ENCODE data around the gene ID3.

ID3 gene, protein sequence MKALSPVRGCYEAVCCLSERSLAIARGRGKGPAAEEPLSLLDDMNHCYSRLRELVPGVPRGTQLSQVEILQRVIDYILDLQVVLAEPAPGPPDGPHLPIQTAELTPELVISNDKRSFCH

DNA sequence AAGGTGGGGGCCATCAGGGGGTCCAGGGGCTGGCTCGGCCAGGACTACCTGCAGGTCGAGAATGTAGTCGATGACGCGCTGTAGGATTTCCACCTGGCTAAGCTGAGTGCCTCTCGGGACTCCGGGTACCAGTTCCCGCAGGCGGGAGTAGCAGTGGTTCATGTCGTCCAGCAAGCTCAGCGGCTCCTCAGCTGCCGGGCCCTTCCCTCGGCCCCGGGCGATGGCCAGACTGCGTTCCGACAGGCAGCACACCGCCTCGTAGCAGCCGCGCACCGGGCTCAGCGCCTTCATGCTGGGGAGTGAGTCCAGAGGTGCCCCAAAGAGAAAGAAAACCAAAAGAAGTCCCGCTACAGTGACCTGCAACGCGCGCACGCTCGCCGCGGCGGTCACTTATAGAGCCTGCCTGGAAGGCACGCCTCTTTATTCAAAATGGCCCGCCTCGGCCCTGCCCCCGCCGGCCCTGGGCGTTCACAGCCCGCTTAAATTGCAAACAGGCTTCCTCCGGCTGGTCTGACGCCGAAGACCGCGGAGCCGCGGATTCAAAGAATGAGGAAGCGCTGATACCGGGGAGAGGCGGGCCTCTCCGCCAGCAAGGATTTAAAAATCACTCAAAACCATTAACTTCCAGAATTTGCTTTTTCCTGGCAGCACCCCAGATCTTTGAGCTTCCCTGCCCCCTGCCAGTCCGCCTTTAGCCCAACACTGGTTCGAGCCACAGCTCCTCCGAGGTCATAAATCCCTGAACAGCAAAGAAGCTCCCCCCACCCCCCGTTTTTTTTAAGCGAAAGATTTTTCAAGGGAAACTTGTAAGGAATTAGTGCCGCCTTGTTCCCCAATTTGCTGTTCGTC lies at the start of gene ID3:
ID3 (minus strand) TSS at position 366 of the 849 bp plus-strand sequence; CDS start at position 291, 75 bp downstream.
- in situ Hi-C loops (cut with HindIII; ENCODE audit: low sequenced_read_pairs): no loop called here
- DNase-seq (ENCODE audit: low read depth, low spot score): peak; percentile 100
- H3K4me3 ChIP-seq (ENCODE audit: low read depth, low read length): peak within 1 kb of the TSS; percentile 100
- TF ChIP-seq, protein P1, sequence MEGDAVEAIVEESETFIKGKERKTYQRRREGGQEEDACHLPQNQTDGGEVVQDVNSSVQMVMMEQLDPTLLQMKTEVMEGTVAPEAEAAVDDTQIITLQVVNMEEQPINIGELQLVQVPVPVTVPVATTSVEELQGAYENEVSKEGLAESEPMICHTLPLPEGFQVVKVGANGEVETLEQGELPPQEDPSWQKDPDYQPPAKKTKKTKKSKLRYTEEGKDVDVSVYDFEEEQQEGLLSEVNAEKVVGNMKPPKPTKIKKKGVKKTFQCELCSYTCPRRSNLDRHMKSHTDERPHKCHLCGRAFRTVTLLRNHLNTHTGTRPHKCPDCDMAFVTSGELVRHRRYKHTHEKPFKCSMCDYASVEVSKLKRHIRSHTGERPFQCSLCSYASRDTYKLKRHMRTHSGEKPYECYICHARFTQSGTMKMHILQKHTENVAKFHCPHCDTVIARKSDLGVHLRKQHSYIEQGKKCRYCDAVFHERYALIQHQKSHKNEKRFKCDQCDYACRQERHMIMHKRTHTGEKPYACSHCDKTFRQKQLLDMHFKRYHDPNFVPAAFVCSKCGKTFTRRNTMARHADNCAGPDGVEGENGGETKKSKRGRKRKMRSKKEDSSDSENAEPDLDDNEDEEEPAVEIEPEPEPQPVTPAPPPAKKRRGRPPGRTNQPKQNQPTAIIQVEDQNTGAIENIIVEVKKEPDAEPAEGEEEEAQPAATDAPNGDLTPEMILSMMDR (IDR thresholded peaks at IDR 0.05; ENCODE audit: low read depth, low read length): no peak

DNA sequence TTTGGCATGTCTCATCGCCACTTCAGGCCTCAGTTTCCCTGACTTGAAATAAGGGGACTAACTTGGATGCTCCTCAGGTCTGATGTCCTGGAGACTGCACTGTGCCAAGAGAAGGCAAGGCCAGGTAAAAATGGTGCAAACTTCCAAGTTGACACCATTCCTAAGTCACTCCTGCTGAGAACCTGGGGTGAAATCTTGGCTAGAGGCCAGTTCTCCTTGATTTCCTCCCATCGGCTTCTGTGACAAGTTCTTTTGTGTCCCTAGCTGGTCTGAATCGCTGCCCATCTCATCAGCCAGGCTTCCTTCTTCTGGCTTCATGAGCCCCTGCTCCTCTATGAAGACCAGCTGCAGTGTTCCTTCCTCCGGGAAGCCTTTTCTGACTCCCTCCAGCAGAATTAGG lies 48.6 kb upstream of the ID3 start:
- TF ChIP-seq, protein P1 (IDR thresholded peaks at IDR 0.05; ENCODE audit: low read depth, low read length): no peak
- DNase-seq (ENCODE audit: low read depth, low spot score): no peak
- H3K4me3 ChIP-seq (ENCODE audit: low read depth, low read length): no peak overlapping the region
- in situ Hi-C loops (cut with HindIII; ENCODE audit: low sequenced_read_pairs): no loop called here

DNA sequence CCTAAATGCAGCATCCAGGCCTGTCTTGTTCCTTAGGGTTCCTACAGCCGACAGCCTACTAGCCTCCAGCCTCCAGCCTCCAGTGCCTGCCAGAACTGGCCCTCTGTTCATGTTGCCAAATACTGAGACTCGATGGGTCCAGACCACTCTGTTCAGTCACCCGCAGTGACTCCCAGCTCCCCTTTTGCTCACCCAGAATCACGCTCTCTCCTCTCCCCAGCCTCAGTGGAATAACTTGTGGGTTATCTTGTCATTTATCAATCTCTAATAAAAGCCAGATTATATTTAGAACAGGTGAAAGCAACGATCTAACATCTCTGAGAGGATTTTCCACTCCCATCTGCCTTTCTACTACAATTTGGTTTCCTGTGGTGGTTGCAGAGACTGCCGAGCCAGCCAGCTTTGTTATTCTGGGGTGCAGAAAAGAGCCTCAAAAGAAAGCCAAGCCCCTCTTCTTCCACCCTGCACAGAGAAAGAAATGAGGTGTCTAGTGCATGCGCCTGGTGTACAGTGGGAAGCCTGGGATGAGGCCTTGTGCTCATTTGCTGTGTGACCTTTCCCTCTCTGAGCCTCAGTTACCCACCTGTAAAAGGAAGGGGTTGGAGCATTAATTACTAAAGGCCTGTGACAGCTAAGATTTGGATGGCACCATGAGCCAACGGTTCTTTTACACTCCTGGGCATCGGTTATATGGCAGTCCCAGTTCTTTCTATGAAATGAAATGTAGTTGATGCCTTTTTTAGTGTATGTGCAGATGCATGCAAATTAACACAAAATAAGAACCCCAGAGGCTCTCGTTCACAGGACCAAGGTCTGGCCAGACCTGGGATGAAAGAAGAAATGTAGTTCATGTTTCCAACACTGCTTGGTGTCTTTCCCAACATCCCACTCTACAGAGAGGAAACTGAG lies 42.9 kb upstream of the ID3 start:
- DNase-seq (ENCODE audit: low read depth, low spot score): no peak
- no peak overlapping the region for H3K4me3 ChIP-seq (ENCODE audit: low read depth, low read length)
- TF ChIP-seq, protein P1 (IDR thresholded peaks at IDR 0.05; ENCODE audit: low read depth, low read length): no peak
- in situ Hi-C loops (cut with HindIII; ENCODE audit: low sequenced_read_pairs): no loop called here

DNA sequence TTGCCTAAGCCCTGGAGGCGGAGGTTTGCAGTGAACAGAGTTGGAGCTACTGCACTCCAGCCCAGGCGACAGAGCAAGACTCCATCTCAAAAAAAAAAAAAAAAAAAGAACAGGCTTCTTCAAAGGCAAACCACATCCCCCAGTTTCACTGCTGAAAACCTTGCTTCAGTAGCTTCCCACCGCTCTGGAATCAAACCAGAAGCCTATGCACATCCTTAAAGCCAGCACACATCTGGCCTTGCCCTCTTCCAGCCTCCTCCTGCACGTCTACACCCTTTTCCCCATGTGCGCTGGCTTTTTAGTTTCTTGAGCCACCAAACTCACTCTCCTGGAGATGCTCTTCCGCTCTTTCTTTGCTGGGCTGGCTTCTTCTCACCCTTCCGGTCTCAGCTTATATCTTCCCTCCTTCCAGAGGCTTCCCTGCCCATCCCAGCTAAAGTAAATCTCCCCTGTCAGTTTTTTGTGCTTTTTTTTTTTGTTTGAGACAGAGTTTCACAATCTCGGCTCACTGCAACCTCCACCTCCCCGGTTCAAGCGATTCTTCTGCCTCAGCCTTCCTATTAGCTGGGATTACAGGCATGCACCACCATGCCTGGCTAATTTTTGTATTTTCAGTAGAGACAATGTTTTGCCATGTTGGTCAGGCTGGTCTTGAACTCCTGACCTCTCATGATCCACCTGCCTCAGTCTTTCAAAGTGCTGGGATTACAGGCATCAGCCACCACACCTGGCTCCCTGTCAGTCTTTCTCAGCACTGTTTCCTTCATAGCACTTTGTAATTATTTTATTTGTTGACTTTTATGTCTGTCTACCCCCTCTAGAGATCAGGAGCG lies 42.0 kb upstream of the ID3 start:
- no peak for DNase-seq (ENCODE audit: low read depth, low spot score)
- H3K4me3 ChIP-seq (ENCODE audit: low read depth, low read length): no peak overlapping the region
- in situ Hi-C loops (cut with HindIII; ENCODE audit: low sequenced_read_pairs): no loop called here
- TF ChIP-seq, protein P1 (IDR thresholded peaks at IDR 0.05; ENCODE audit: low read depth, low read length): no peak

DNA sequence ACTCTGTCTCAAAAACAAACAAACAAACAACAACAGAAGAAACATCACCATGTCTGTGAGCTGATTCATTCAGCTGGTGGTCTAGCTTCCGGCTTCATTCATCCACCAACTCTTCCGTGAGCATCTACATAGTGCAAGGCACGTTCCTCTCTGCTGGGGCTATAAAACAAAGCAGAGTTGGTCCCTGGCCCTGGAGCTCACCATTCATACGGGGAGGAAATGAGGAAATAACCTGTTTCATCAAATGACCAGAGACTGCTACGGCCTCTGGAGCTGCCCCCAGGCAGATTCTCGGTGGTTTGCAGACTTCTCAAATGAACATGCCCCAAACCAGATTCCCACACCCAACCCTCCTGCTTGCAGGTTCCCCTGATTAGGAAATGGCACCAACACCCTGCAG lies 41.0 kb upstream of the ID3 start:
- no peak overlapping the region for H3K4me3 ChIP-seq (ENCODE audit: low read depth, low read length)
- TF ChIP-seq, protein P1 (IDR thresholded peaks at IDR 0.05; ENCODE audit: low read depth, low read length): no peak
- no peak for DNase-seq (ENCODE audit: low read depth, low spot score)
- in situ Hi-C loops (cut with HindIII; ENCODE audit: low sequenced_read_pairs): no loop called here

DNA sequence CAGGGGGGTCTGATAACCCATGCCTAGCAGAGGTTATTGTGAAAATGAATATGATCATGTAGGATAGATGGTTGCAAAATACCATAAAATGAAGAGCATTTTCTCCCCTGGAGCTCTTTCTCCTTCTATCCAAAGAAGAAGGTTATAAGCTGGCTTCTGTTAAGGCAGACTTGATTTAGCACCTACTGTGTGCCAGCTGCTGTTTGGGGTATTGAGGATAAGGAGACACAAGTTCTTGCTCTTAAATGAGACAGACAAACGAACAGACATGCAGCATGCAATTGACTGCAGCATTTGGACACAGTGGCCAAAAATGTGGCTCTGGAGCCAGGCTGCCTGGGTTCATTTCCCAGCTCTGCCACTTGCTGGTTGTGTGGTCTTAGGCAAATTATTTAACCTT lies 39.8 kb upstream of the ID3 start:
- TF ChIP-seq, protein P1 (IDR thresholded peaks at IDR 0.05; ENCODE audit: low read depth, low read length): no peak
- DNase-seq (ENCODE audit: low read depth, low spot score): no peak
- in situ Hi-C loops (cut with HindIII; ENCODE audit: low sequenced_read_pairs): no loop called here
- no peak overlapping the region for H3K4me3 ChIP-seq (ENCODE audit: low read depth, low read length)

Measured in astrocyte of the spinal cord (primary cell).